Stimulated activated CD8-positive, alpha-beta memory T cell treated with anti-CD3 and anti-CD28 coated beads, Interleukin-15, amount 100 ng/mL, for 48 hours (primary cell): Measurements from ENCODE around the gene LILRB5.
"Not testable (repeated sequence)": the region's sequence is repeated elsewhere in the genome, so short reads cannot be mapped to it uniquely, and the experiment has no call there.

Experiments
- DNase-seq, 2 donors: peaks; one replicate each; pipeline ENCODE4 v3.0.0-alpha.2; 2020; ENCODE audit warnings: low read depth in 2 of 2

The LILRB5 gene

DNA sequence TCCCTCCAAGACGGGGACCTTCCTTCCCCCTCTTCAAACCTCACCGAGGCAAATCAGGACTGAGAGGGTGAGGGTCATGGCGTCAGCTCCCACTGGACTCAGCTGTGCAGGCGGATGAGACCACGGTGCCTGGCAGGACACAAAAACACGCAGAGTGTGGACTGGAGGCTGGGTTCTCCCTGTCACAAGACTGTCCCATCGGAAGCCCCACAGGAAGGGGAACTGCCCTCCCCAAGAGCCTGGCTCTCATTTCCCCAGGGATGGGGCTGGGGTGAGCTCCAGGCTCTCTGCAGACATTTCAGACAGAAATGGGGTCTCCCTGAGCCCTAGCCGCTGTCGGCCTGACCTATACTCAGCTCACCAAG is at the start of gene LILRB5:
LILRB5 (minus strand) TSS at position 158 of the 365 bp plus-strand sequence; CDS start at position 78, 80 bp downstream.
- no peak for DNase-seq

DNA sequence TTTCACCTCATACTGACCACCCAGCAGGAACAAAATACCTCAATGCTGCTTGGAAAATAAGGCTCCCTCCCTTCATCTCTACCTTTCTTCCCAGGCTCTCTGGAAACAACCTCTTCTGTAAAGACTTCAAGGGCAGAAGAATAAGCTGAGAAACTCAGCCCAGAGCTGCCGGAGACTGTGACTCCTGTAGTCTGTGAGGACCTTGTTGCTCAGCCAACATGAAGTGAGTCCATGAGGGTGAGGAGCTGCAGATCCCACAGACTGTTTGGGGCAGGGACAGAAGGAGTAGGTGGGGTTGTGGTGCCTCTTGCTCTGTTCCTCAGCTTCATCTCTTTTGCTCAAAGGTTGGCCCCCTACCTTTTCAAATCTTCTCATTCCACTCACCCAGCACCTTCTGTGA is 48.1 kb upstream of the LILRB5 start:
- DNase-seq = no peak

DNA sequence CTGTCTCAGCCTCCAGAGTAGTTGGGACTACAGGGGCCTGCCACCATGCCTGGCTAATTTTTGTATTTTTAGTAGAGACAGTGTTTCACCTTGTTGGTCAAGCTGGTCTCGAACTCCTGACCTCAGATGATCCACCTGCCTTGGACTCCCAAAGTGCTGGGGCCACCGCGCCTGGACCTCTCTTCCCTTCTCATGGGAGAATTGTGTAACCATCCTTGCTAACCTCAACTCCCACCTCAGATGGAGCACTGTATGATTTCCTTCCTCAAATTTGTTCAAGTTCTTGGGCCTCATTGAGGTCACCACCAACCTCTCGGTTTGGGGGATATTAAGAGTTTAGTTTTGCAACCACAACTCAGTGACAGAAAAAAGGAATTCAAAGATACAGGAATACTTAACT is 45.2 kb upstream of the LILRB5 start:
- DNase-seq = no peak

DNA sequence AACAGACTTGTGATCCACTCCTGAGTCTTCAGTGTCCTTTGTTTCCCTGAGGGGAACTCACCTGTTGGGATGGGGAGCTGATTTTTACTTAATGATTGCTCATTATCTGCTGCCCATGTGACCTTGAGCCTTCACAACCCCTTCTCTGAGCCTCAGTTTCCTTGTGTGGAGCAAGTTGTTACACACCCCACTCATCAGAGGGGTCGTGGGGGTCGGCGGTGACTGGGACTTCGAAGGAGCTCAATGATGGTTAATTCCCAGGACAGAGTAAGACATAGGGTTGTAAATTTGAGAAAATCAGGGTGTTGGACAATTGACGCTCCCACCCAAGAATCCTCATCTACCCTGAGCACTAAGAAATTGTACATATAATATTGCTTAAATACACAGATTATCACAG is 42.4 kb upstream of the LILRB5 start:
- no peak for DNase-seq

DNA sequence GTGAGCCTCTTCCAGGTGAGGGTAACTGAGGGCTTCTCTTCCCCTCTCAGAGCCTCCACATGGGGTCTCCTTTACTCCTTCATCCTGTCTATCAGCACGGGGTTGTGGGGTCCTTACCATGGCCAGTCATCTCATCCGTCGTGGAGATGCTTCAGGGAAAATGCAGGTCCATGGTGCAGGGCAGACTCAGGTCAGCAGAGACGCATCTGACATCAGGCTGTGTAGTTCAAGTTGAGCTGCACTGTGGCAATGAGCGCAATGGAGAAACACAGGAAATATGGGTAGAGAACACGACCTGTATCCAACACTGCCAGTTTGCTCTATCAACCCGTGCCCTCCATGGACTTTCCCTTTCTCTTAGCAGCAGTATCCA is 42.0 kb upstream of the LILRB5 start:
- DNase-seq = no peak

DNA sequence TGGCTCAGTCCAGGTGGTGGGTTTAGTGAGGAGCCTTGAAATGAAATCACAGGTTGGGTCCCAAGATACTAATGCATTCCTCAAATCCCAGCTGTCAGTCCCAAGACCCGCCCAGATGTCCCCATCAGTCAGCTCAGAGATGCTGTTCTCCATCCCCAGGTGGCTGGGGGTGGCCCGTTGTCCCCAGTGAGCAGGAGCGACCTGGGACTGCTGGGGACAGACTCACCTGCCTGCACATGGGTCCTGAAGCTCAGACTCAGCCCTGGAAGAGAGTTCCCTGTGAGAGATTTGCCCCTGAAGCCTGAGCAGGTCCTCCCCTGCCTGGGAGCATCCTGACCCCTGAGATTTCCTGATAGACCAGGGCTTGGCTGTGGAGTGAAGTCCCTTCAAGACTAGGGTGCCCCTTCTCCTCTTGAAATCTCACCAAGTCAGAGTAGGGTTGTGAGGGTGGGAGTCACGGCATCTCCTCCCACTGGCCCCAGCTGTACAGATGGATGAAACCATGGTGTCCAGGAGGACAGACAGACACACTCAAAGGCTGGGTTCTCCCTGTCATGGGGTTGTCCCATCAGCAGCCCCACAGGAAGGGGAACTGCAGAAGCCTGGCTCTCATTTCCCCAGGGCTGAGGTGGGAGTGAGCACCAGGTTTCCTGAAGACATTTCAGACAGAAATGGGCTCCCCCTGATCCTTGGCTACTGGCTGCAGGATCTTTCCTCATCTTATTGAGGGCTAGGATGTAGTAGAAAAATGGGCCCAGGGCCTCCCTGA is 41.5 kb upstream of the LILRB5 start:
- DNase-seq = no peak

DNA sequence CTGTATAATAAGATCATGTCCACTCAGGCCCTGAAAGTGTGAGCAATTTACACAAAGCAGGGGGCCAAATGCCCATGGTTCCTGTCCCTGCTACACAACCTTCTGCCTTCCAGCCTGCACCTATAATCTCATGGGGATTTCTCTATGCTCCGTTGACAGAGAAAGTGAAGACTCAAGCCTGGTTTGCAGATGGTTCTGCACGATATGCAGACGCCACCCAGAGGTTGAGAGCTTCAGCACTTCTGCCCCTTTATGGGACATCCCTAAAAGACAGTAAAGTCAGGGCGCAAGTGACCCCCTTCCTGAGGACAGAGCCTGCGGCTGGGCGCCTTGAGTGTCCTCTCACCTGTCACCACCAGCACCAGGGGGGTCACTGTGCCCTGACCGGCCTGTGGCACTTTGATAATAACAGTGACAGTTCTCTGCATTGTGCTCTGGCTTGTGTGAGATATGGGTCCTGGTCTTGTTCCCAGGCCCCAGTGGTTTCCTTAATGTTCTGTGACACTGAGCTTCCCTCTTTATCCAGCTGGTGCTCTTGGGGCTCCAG is 40.8 kb upstream of the LILRB5 start:
- DNase-seq = no peak

DNA sequence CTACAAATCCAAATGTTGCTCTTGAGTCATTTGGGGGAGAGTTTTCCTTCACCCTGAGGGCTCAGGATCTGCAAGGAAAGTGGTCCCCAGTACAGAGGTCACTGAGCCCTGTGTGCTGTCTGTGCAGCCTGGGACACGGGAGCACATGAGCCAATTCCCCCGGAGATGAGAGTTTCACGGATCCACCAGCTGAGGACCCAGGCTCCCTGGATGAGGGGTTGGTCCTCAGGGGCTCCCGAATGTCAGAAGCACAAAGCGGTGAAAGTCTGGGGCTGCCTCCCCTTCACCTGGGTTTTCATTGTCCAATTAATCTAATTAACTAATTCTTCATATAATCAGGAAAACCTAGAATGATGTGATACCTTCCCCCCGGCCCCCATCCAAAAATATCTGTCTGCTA is 37.5 kb upstream of the LILRB5 start:
- DNase-seq = no peak

DNA sequence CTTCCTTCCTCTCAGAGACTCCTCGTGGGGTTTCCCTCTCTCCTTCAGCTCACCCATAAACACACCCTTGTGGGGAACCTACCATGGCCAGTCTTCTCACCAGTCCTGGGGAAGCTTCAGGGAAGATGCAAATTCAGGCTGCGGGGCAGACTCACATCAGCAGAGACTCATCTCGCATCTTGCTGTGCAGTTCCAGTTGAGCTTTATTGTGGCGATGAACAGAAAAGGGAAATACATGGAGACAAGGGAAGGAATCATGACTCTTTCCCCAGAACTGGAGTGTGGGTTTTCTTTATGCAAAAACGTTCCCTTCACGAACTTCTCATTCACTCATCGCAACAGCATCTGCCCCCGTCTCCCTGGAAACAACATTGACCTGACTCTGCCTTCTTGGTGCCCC is 32.1 kb upstream of the LILRB5 start:
- DNase-seq = not testable (repeated sequence)

DNA sequence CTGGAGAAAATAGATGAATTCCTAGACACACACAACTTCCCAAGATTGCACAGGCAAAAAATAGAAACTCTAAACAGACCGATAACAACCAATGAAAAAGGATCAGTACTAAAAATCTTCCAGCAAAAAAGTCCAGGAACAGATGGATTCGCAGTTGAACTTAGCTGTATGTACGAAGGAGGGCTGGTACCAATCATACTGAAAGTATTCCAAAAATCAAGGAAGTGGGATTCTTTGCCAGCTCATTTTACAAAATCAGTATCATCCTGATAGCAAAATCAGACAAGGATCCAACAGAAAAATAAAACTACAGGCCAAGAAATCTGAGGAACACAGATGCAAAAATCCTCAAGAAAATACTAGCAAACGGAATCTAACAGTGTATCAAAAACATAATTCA is 30.4 kb upstream of the LILRB5 start:
- DNase-seq = no peak

DNA sequence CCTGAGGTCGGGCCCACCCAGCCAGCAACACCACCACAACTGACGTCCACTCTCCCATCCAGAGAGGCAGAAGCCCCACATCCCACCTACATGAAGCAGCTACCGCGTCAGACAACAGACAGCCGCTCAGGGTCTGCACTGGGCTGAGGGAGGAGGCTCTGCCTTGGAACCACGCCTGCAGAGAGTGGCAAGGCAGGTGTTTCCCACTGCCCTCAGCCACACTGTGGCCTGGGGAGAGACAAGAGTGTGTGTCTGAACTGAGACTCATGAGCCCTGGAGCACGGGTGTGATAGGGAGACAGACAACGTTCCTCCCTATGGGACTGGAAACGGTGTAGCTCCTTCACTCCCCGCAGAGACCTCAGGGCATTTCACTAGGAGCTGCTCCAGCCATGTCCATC is 29.2 kb upstream of the LILRB5 start:
- DNase-seq = not testable (repeated sequence)

DNA sequence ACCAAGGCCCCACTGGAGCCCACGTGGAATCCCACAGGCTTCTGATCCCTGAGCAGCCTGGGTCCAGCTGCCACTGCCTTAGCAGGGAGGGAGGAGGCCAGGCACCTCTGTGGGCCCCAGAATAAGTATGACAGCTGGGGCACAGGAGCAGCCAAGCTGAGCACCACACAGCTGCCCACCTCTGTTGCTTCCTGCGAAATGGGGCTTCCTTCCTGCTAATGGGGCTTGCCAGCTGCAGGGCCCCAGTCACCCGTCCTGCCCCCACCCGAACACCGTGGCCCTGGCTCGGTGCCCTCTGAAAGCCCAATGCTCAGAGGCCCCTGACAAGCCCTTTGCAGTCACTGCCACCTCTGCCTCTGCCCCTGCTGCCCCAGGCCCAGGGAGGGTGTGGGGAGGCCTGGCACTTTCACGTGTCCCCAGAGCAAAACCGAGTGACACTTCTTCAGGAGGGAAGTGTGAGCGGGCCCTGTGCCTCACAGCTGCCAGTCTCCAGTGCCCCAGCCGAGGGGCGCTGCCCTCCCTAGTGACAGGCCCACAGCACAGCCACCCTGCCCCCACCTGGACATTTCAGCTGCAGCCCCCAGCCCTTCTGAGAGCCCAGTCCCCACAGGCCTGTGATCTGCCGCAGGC is 28.5 kb upstream of the LILRB5 start:
- DNase-seq = not testable (repeated sequence)

DNA sequence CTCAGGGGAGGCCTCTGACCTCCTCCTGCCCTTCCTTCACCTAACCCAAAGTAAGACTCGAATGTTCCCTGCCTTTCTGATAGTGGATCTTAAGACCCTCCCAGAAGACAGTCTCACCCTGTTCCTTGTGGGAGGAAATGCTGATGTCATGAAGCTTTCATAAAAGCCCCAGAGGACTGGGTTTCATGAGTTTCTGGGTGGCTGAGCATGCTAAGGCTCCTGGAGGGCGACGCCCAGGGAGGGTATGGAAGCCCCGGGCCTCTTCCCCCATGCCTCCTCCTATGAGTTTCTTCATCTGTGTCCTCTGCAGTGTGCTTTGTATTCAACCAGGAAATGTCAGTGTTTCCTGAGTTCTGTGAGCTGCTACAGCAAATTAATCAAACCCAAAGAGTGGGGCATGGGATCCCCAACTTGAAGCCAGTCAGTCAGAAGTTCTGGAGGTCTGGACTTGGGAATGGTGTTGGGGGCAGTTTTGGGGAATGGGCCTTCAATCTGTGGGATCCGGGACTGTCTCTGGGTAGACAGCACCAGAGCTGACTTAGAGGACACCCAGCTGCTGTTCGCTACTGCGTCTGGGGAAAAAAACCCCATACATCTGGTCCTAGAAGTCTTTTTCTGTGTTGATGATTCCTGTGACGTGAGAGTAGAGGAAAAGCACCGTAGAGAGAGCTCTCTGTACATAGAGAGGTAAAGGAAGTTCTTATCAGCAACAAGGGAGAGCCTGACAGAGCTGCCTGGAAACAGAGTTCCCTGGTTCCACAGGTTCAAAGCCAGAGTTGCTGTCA is 25.8 kb upstream of the LILRB5 start:
- DNase-seq = no peak

DNA sequence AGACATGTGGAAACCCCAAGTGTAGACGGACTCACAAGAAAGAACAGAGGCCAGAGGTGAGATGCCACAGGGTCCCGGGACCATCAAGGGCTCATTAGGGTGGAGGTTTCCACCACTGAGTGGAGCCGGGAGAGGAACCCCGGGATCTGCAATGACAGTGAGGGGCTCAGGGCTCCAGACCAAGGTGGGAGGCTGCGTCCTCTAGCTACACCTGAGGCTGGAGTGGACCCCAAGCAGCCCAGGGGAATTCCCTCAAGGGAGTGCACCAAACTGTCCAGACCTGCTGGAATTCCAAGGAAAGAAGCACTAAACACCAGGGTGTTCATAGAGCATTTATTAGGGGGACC is 24.6 kb upstream of the LILRB5 start:
- DNase-seq = not testable (repeated sequence)

DNA sequence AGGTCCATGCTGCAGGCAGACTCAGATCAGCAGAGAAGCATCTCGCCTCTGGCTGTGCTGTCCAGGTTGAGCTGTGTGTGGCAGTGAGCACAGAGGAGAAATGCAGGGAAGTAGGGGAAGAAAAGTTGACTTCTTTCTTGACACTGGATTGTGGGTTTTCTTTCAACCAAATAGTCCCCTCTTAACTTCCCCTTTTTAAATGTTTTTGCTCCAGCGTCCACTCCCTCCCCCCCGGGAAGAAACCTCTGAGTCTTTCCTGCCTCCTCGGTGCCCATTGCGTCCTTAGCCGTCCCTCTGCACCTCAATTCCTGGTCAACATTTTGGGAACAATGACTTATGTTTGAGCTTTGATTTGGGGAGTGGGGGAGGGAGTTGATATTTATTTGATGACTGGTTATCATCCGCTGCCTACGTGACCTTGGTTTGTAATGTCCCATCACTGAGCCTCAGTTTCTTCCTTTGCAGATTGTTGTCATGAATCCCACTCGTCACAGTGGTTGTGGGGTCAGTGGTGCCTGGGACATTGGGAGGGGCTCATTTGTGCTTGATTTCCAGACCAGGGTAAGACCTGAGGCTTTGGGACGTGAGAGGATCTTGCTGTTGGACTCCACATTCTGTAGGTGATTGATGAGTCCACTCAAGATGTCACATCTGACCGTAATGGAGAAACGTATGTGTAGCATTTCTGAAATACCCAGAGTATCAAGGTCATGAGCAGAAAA is 24.1 kb upstream of the LILRB5 start, which contains the start of gene LILRB2:
LILRB2 (minus strand) TSS at position 104 of the 722 bp plus-strand sequence. CDS start 614 bp downstream, outside the sequence.
- DNase-seq = no peak

DNA sequence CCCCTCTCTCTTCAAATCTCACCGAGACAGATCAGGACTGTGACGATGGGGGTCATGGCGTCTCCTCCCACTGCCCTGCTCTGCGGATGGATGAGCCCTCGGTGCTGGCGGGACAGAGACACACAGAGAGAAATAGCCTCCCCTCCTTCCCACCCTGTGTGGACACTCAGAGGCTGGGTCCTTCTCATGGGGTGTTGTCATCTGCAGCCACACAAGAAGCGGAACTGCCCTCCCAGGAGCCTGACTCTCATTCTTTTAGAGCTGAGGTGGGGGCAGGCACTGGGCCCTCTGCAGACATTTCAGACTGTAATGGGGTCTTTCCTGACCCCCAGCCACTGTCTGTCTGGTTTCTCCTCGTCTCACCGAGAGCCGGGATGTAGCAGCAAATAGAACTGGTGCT is 23.4 kb upstream of the LILRB5 start:
- DNase-seq = not testable (repeated sequence)

DNA sequence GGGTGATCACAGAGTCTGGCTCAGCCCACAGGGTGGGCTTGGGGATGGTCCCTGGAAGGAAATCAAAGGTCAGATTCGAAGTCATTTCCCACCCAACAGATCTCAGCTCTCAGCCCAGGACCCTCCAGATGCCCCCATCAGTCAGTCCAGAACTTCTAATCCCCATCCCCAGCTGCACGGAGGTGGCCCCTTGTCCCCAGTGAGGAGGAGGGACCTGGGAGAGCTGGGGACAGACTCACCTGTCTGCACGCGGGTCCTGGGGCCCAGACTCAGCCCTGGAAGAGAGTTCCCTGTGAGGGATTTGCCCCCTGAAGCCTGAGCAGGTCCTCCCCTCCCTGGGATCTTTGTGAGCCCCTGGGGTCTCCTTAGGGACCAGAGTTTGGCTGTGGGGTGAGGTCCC is 23.0 kb upstream of the LILRB5 start:
- not testable (repeated sequence) for DNase-seq

DNA sequence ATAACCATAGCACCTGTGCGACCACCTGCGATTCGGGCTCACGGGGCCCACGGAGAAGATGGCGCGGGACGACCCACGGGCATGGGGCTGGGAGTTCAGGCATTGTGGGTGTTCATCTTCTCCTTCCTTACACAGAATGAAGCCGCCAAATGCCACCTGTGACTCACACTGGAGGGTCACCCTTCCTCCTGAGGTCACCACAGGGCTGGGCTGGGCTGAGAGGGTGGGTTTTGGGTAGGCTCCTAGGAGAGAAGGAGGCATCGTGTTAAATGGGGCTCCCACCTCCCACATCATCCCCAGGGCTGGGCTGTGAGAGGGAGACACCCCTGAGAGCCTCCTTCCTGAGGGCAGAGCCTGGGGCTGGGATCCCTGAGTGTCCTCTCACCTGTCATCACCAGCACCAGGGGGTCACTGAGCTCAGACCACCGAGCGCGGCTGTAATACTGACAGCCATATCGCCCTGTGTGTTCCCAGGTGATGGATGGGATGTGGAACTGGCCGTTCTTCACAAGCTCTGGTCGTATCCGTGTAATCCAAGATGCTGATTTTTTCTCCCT is 22.4 kb upstream of the LILRB5 start:
- no peak for DNase-seq

DNA sequence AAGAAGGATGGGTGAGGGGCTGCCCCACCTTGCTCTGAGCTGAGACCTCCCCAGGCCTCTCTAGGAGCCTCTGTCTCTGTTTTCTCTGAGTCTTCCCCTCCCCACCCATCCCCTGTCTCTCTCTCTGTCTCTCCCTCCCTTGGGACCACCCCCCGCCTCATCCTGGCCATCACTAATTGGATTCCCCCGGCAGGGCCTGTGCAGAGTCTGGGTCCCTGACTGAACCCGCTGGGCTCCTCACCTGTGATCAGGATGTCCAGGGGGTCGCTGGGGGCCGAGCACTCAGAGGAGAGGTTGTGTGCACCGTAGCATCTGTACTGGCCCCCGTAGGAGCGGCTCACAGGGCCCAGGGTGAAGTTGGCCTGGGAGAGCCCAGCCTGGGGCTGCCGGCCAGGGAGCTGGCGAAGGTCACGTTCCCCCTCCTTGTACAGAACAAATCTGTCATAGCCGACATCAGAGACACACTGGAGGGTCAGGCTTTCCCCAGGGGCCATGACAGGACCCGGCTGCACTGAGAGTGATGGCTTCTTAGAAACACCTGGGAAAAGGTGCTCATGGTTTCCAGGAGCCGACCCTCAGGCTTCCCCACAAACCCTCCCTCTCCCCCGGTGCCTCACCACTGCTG is 21.6 kb upstream of the LILRB5 start:
- not testable (repeated sequence) for DNase-seq

DNA sequence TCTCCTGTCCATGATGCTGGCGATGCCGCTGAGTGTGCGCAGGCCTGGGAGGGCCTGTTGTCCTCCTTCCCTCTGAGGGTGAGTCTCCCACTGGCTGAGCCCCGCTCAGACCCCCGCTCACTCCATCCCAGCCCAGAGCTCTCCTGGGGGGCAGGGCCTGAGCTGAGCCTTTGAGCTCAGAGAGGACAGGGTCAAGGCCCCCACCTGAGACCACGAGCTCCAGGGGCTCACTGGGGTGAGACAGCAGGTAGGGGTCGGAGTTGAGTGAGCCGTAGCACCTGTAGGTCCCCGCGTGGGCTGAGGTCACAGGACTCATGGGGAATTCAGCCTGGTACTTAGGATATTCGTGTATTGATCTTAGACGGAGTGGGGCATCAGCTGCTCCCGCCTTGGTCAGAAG is 21.0 kb upstream of the LILRB5 start:
- not testable (repeated sequence) for DNase-seq

DNA sequence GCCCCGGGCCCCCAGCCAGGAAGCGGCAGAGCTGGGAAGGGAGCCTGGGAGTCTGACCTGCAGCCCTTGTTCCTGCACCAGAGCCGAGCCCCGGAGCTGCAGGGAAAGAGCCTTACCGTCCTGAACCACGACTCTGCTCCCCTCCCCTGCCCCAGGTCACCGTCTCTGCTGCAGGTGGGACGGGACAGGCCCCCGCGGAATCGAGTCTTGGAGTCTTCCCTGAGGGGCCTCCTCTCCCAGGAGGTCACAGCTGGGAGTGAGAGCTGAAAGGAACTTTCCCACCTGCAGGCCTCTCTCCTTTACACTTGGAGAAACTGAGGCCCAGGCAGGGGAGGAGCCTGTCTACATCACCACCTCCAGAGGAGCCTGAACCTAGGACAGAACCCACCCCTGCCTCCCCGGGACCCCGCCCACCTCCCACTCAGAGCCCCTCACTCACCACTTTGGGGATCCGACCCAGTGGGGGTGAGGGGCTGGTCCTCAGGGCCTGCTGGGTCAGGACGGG is 20.1 kb upstream of the LILRB5 start:
- DNase-seq = not testable (repeated sequence)
